Common myeloid progenitor, CD34-positive (primary cell): Measurements from ENCODE around the gene C3orf52.

ENCODE experiments used
- CTCF ChIA-PET: fragments of 350-600 bp; sonication (Branson Sonifier 250); formaldehyde crosslinking; loops from one replicate; lab custom pipeline; 2021; ENCODE audit warnings: antibody characterized with exemption; lab: Charles Lee
- POLR2A ChIA-PET: fragments of 350-600 bp; sonication (Branson Sonifier 250); formaldehyde crosslinking; loops from one replicate; lab custom pipeline; 2021; ENCODE audit warnings: antibody characterized with exemption; lab: Charles Lee
- DNase-seq, 3 donors: peaks; one replicate each; pipeline versions ENCODE4 v3.0.0 to v3.0.0-alpha.2; 2013
- H3K27ac ChIP-seq, 2 experiments: 1 replicate in 1 of 2; 2 replicates in 1 of 2; pipeline ENCODE4 v1.7.0; 2013; ENCODE audit warnings: inconsistent platforms in 2 of 2, low read length in 2 of 2, mild to moderate bottlenecking in 2 of 2, low read depth in 1 of 2, moderate library complexity in 1 of 2; ENCODE audit not compliant: severe bottlenecking in 2 of 2, insufficient read depth in 1 of 2, poor library complexity in 1 of 2
- H3K27me3 ChIP-seq, 5 experiments: replicated peaks in 2 of 5; 1 replicate in 3 of 5; 2 replicates in 2 of 5; pipeline versions ENCODE4 v1.6.1 to v1.7.0; 2013; ENCODE audit warnings: low read length in 4 of 5, mild to moderate bottlenecking in 2 of 5, moderate library complexity in 2 of 5, inconsistent platforms in 1 of 5; ENCODE audit not compliant: insufficient read depth in 5 of 5, control insufficient read depth in 4 of 5
- H3K36me3 ChIP-seq, 4 experiments: 1 replicate in 2 of 4; 2 replicates in 2 of 4; pipeline versions ENCODE4 v1.6.1 to v1.7.0; 2013; ENCODE audit warnings: low read length in 3 of 4, control low read depth in 1 of 4, mild to moderate bottlenecking in 1 of 4; ENCODE audit not compliant: control insufficient read depth in 4 of 4, insufficient read depth in 4 of 4
- H3K4me1 ChIP-seq, 4 experiments: 1 replicate in 3 of 4; 2 replicates in 1 of 4; pipeline versions ENCODE4 v1.6.1 to v1.7.1; 2013; ENCODE audit warnings: low read length in 3 of 4, mild to moderate bottlenecking in 3 of 4, control low read depth in 1 of 4, inconsistent platforms in 1 of 4, moderate library complexity in 1 of 4; ENCODE audit not compliant: control insufficient read depth in 4 of 4, insufficient read depth in 4 of 4; ENCODE audit errors: control extremely low read depth in 1 of 4
- H3K4me3 ChIP-seq, 7 experiments: 1 replicate in 4 of 7; 2 replicates in 3 of 7; pipeline versions ENCODE4 v1.5.1 to v1.7.0; 2013; ENCODE audit warnings: mild to moderate bottlenecking in 7 of 7, low read length in 6 of 7, moderate library complexity in 6 of 7, inconsistent platforms in 2 of 7, low read depth in 2 of 7, control low read depth in 1 of 7; ENCODE audit not compliant: insufficient read depth in 4 of 7, control insufficient read depth in 1 of 7; ENCODE audit errors: extremely low read depth in 1 of 7
- H3K9me3 ChIP-seq, 5 experiments: 1 replicate in 4 of 5; 2 replicates in 1 of 5; pipeline versions ENCODE4 v1.6.1 to v1.7.1; 2013; ENCODE audit warnings: low read length in 4 of 5, mild to moderate bottlenecking in 2 of 5, inconsistent platforms in 1 of 5, low read depth in 1 of 5, moderate library complexity in 1 of 5; ENCODE audit not compliant: control insufficient read depth in 4 of 5, insufficient read depth in 2 of 5; ENCODE audit errors: control extremely low read depth in 1 of 5
- WGBS: methylation state at CpG from one replicate; pipeline ENCODE4 v1.1.5; 2013; ENCODE audit not compliant: insufficient coverage; 5-methylcytosine and 5-hydroxymethylcytosine counted together

Gene C3orf52

DNA sequence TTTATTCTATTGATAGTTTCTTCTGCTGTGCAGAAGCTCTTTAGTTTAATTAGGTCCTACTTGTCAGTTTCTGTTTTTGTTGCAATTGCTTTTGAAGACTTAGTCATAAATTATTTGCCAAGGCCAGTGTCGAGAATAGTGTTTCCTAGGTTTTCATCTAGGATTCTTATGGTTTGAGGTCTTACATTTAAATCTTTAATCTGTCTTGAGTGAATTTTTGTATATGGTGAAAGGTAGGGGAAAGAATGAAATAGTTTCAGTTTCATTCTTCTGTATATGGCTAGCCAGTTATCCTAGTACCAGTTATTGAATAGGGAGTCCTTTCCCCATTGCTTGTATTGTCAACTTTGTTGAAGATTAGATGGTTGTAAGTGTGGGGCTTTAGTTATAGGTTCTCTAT, 57.5 kb downstream of the C3orf52 start:
- Histone ChIP-seq H3K4me3 (no peak overlapping the region), H3K4me1 (no peaks in the 10 kb centered on the region), H3K36me3 (peaks cover 0 to under 1% (median 0%) of the 10 kb centered on the region in 4 experiments), H3K27ac (no peak overlapping the region), H3K9me3 (peaks cover 0 to 11% (median 2%) of the 10 kb centered on the region in 5 experiments), H3K27me3 (no peaks in the 10 kb centered on the region)
- ChIA-PET POLR2A (interaction anchor here (0.7 kb wide), 1 partner anchor 179 kb away, joined by 3 read pairs; no protein-coding TSS in a partner anchor), CTCF (no interaction called here)
- DNase-seq: no peak
- WGBS: 50% methylated on average over 1 of the region's 1 CpG

DNA sequence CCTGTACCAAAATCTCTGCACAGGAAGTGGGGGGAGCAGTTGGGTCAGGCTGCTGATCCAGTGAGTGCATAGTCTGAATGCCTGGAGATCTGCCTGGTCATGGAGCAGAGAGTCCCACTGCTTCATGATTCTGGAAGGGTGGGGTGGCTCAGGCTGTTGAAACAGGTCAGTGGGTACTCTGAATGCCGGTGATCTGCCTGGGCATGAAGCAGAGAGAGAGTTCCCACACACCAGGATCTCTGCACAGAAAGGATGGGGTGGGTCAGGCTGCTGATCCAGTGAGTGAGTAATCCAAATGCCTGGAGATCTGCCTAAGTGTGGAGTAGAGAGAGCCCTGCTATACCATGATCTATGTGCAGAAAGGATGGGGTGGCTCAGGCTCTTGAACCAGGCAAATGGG, 62.9 kb downstream of the C3orf52 start:
- peaks cover 0 to 2% (median 0%) of the 10 kb centered on the region in 4 experiments for H3K36me3 ChIP-seq
- no peak for DNase-seq
- 80% methylated on average over 1 of the region's 1 CpG for WGBS
- ChIA-PET POLR2A (no interaction called here), CTCF (interaction anchor here (1.1 kb wide), 1 partner anchor 369 kb away, joined by 3 read pairs; no protein-coding TSS in a partner anchor)
- no peak overlapping the region for H3K27ac ChIP-seq
- peaks cover 1 to 20% (median 10%) of the 10 kb centered on the region in 5 experiments for H3K9me3 ChIP-seq
- no peaks in the 10 kb centered on the region for H3K4me1 ChIP-seq
- no peaks in the 10 kb centered on the region for H3K27me3 ChIP-seq
- H3K4me3 ChIP-seq: no peak overlapping the region

DNA sequence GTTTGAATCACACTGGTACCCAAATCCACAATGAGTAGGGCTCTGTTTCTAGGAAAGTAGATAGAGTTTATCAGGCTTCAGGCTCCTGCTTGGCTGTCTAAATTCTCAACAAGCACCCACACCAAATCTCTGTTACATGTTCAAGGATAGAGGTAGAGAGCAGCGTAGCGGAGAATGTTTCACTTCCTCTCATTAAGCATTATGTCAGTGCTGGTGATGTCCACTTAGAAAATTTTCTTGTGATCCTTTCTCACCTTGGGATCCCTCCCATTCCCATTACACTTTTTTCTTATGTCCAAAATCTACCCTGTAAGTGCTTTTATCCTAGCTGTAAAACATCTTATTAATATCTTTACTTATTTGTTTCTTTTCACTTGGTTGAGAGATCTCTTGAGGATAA, 81.6 kb downstream of the C3orf52 start:
- no peak for DNase-seq
- Histone ChIP-seq H3K27ac (no peak overlapping the region), H3K4me1 (no peaks in the 10 kb centered on the region), H3K27me3 (no peaks in the 10 kb centered on the region), H3K36me3 (no peaks in the 10 kb centered on the region), H3K4me3 (no peak overlapping the region), H3K9me3 (peaks cover 0 to 8% (median 3%) of the 10 kb centered on the region in 5 experiments)
- CTCF ChIA-PET: no interaction called here
- no CpG with 5 or more reads among the region's 2 CpGs for WGBS
- POLR2A ChIA-PET: no interaction called here
